HG03280 (cell line): ENCODE data around the gene ZC3H18.

Experiments used
- ATAC-seq: cut with Tn5 transposase; IDR thresholded peaks from one replicate; pipeline ENCODE4 v1.9.1; 2021; ENCODE audit warnings: mild to moderate bottlenecking, moderate library complexity; ENCODE audit not compliant: unreplicated experiment

Gene ZC3H18

GRCh38 chr16:88578446-88579313 lies 8.5 kb downstream of the ZC3H18 start:
- ATAC-seq, result no peak

- no peak for ATAC-seq
These were observed 10.2 kb downstream of the ZC3H18 start for GRCh38 chr16:88580371-88580770.

- ATAC-seq, result no peak
These were observed 10.8 kb downstream of the ZC3H18 start for GRCh38 chr16:88581033-88581432.

GRCh38 chr16:88582912-88583575 lies 12.8 kb downstream of the ZC3H18 start:
- no peak for ATAC-seq

- ATAC-seq, result no peak
These were observed 14.5 kb downstream of the ZC3H18 start for GRCh38 chr16:88584676-88585075.

- ATAC-seq, result no peak
These were observed 15.1 kb downstream of the ZC3H18 start for GRCh38 chr16:88585269-88585668.

- ATAC-seq, result no peak
These were observed 15.9 kb downstream of the ZC3H18 start for GRCh38 chr16:88585927-88586581.

GRCh38 chr16:88588148-88588547 lies 17.9 kb downstream of the ZC3H18 start:
- ATAC-seq, result no peak

GRCh38 chr16:88588754-88589153 lies 18.6 kb downstream of the ZC3H18 start:
- no peak for ATAC-seq

- ATAC-seq, result no peak
These were observed 19.2 kb downstream of the ZC3H18 start for GRCh38 chr16:88589441-88589840.

GRCh38 chr16:88591577-88592021 lies 21.4 kb downstream of the ZC3H18 start:
- no peak for ATAC-seq

- ATAC-seq, result no peak
These were observed 22.9 kb downstream of the ZC3H18 start for GRCh38 chr16:88593061-88593460.

- ATAC-seq, result no peak
These were observed 23.3 kb downstream of the ZC3H18 start for GRCh38 chr16:88593489-88593888.

GRCh38 chr16:88593910-88594309 lies 23.7 kb downstream of the ZC3H18 start:
- no peak for ATAC-seq

GRCh38 chr16:88595101-88595500 lies 24.9 kb downstream of the ZC3H18 start:
- no peak for ATAC-seq

GRCh38 chr16:88595921-88596320 lies 25.7 kb downstream of the ZC3H18 start:
- ATAC-seq, result no peak

- no peak for ATAC-seq
These were observed 26.3 kb downstream of the ZC3H18 start for GRCh38 chr16:88596483-88596882.

- no peak for ATAC-seq
These were observed 27.8 kb downstream of the ZC3H18 start for GRCh38 chr16:88597856-88598491.

- no peak for ATAC-seq
These were observed 29.0 kb downstream of the ZC3H18 start for GRCh38 chr16:88599092-88599733.

GRCh38 chr16:88599825-88600538 lies 29.8 kb downstream of the ZC3H18 start:
- ATAC-seq, result no peak
